Right lobe of liver (tissue), 6 donors: ENCODE results near the gene NSRP1. TPM values are rescaled to one million over a fixed set of nuclear protein-coding genes. Genes with fewer than 3 reads are reported as not detected.

ENCODE experiments used
- ATAC-seq, 4 donors: fragments of 200-7000 bp; cut with Tn5 transposase; one replicate each; pipeline ENCODE4 v1.9.1; 2020; ENCODE audit warnings: mild to moderate bottlenecking in 4 of 4, moderate library complexity in 4 of 4
- DNase-seq, 3 donors: peaks; one replicate each; pipeline ENCODE4 v3.0.0-alpha.2; 2020
- H3K27ac ChIP-seq, 3 donors: fragments of 200-600 bp; one replicate each; pipeline ENCODE4 v1.8.0; 2022
- H3K27me3 ChIP-seq, 2 donors: fragments of 200-600 bp; one replicate each; pipeline ENCODE4 v1.8.0; 2022
- H3K36me3 ChIP-seq, 4 donors: fragments of 200-600 bp; sonication (generic) in 1 of 4; one replicate each; pipeline versions ENCODE4 v1.5.1 to v1.8.0; 2017 to 2022; ENCODE audit warnings: control low read depth in 1 of 4
- H3K4me1 ChIP-seq, 4 donors: fragments of 200-600 bp; sonication (generic) in 1 of 4; one replicate each; pipeline versions ENCODE4 v1.5.1 to v1.8.0; 2017 to 2022; ENCODE audit warnings: control low read depth in 1 of 4
- H3K4me3 ChIP-seq, 3 donors: fragments of 200-600 bp; one replicate each; pipeline ENCODE4 v1.8.0; 2022
- H3K9me3 ChIP-seq, 4 donors: fragments of 200-600 bp; sonication (generic) in 1 of 4; one replicate each; pipeline versions ENCODE4 v1.5.1 to v1.8.0; 2017 to 2022; ENCODE audit warnings: control low read depth in 1 of 4
- POLR2A ChIP-seq: fragments of 450-650 bp; IDR thresholded peaks from one replicate; pipeline ENCODE4 v1.6.1; 2017; ENCODE audit warnings: antibody characterized with exemption, mild to moderate bottlenecking
- WGBS: methylation state at CpG from one replicate; pipeline ENCODE4 v1.1.6; 2018; ENCODE audit warnings: low coverage, low lambda C conversion rate; ENCODE audit not compliant: insufficient coverage; ENCODE audit errors: missing lambda C conversion rate; 5-methylcytosine and 5-hydroxymethylcytosine counted together
- intact Hi-C, 2 donors: fragments of 100-400 bp; cut with DNase I; formaldehyde crosslinking; loops; one replicate each; pipeline versions ENCODE4 v1.11.2 to v1.14.1; 2022
- total RNA-seq, 6 experiments: library from RNA; depleted of rRNA in 2 of 6; stranded (reverse); fragments of >200 nt in 2 of 6; fragmentation: NEBNext Ultra II Directional in 3 of 6; extraction: Animal tissue kit (Norgen Biotek cat#: 25700) in 3 of 6; gene quantifications; one replicate each; pipeline versions ENCODE4 v1.1.0 to v1.2.4, GENCODE V29; 2016 to 2023
- TF ChIP-seq, protein P1 (sequence below), 4 donors: fragments of 200-600 bp in 3 of 4; fragments of 450-650 bp in 1 of 4; IDR thresholded peaks; one replicate each; pipeline versions ENCODE4 v1.5.1 to v1.8.0; 2016 to 2022; ENCODE audit warnings: antibody characterized with exemption in 4 of 4, mild to moderate bottlenecking in 2 of 4
- donor health status: DM: no; HTN: yes; CAD: no.
- donor health status: DM: no; HTN: no; CAD: no.
- donor health status: DM: no; HTN: no; CAD: no.
- donor health status: DM: no; HTN: yes; CAD: no.
- donor health status: DM: no; HTN: yes; CAD: no.

NSRP1 gene
- total RNA-seq, 6 experiments from 2014 or later, result 5.8 to 11.7 (median 8.1) TPM

DNA sequence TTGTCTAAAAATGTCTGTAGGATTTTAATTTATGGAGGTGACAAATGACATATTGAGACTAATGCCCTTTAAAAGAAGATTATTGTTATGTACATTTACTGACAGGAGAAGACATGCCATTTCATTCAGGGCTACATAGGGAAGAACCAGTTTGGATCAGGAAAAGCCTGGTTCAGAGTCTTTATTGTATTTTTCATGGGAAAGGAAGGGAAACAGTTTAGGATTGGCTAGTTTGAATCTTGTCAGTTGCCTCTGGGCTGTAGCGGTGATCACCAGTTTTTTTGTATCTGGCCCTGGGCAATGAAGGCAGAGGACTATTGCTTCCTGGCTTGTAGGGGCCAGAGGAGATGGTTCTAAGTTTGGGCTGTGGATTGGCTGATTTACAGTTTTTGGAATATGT, 31.8 kb downstream of the NSRP1 start:
- 100% methylated on average over 1 of the region's 1 CpG for WGBS
- TF ChIP-seq, protein P1, sequence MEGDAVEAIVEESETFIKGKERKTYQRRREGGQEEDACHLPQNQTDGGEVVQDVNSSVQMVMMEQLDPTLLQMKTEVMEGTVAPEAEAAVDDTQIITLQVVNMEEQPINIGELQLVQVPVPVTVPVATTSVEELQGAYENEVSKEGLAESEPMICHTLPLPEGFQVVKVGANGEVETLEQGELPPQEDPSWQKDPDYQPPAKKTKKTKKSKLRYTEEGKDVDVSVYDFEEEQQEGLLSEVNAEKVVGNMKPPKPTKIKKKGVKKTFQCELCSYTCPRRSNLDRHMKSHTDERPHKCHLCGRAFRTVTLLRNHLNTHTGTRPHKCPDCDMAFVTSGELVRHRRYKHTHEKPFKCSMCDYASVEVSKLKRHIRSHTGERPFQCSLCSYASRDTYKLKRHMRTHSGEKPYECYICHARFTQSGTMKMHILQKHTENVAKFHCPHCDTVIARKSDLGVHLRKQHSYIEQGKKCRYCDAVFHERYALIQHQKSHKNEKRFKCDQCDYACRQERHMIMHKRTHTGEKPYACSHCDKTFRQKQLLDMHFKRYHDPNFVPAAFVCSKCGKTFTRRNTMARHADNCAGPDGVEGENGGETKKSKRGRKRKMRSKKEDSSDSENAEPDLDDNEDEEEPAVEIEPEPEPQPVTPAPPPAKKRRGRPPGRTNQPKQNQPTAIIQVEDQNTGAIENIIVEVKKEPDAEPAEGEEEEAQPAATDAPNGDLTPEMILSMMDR (IDR thresholded peaks at IDR 0.05), result no peak
- TF ChIP-seq POLR2A, result no peak
- H3K36me3 ChIP-seq, result peaks cover 0 to 2% (median 0%) of the 10 kb centered on the region in 4 donors
- no peak for DNase-seq
- no peaks in the 10 kb centered on the region for H3K4me1 ChIP-seq
- no peak overlapping the region for H3K27ac ChIP-seq
- intact Hi-C loops, result no loop called here
- ATAC-seq, result no peak
- no peaks in the 10 kb centered on the region for H3K9me3 ChIP-seq
- H3K4me3 ChIP-seq, result no peak overlapping the region
- no peaks in the 10 kb centered on the region for H3K27me3 ChIP-seq

GRCh38 chr17:30151471-30151870, 34.9 kb downstream of the NSRP1 start:
- TF ChIP-seq, protein P1 (IDR thresholded peaks at IDR 0.05), result no peak
- TF ChIP-seq POLR2A, result no peak
- 97% methylated on average over 4 of the region's 4 CpGs for WGBS
- Histone ChIP-seq H3K9me3 (no peaks in the 10 kb centered on the region), H3K4me3 (no peak overlapping the region), H3K4me1 (no peaks in the 10 kb centered on the region), H3K27ac (no peak overlapping the region), H3K27me3 (no peaks in the 10 kb centered on the region), H3K36me3 (peaks cover 0 to 2% (median 0%) of the 10 kb centered on the region in 4 donors)
- no peak for ATAC-seq
- intact Hi-C loops, result no loop called here
- no peak for DNase-seq

GRCh38 chr17:30153463-30153862, 36.8 kb downstream of the NSRP1 start:
- Histone ChIP-seq H3K4me3 (no peak overlapping the region), H3K36me3 (peaks cover 0 to 2% (median 0%) of the 10 kb centered on the region in 4 donors), H3K27me3 (no peaks in the 10 kb centered on the region), H3K27ac (no peak overlapping the region), H3K4me1 (no peaks in the 10 kb centered on the region), H3K9me3 (no peaks in the 10 kb centered on the region)
- ATAC-seq, result no peak
- TF ChIP-seq, protein P1 (IDR thresholded peaks at IDR 0.05), result no peak
- no peak for TF ChIP-seq POLR2A
- intact Hi-C loops, result no loop called here
- no peak for DNase-seq

DNA sequence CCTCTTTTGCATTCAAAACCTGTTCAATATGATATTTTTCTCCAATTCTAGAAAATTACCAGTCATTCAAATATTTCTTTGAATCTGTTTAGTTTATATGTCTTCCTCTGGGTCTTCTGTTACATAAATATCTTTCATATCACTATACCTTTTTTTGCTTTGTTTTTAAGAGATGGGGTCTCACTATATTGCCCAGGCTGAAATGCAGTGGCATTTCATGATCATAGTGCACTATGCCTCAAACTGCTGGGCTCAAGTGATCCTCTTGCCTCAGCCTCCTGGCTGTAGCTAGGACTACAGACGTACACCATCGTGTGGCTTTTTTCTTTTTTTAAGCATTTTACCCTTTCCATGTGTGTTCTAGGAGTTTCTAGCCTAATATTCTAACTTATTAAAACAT, 38.8 kb downstream of the NSRP1 start:
- no peak for TF ChIP-seq POLR2A
- TF ChIP-seq, protein P1 (IDR thresholded peaks at IDR 0.05), result no peak
- H3K4me1 ChIP-seq, result no peaks in the 10 kb centered on the region
- no peak overlapping the region for H3K27ac ChIP-seq
- H3K27me3 ChIP-seq, result no peaks in the 10 kb centered on the region
- H3K9me3 ChIP-seq, result no peaks in the 10 kb centered on the region
- intact Hi-C loops, result no loop called here
- WGBS, result 100% methylated on average over 2 of the region's 2 CpGs
- DNase-seq, result no peak
- H3K36me3 ChIP-seq, result peaks cover 0 to 2% (median 0%) of the 10 kb centered on the region in 4 donors
- ATAC-seq, result no peak
- H3K4me3 ChIP-seq, result no peak overlapping the region
